K562 (cell line): ENCODE measurements around the gene MILR1. TPM values are rescaled to one million over a fixed set of nuclear protein-coding genes. Genes with fewer than 3 reads are reported as not detected.
A peak's percentile ranks its signal among the peaks of the same experiment; 100 is the strongest.

Experiments
- ARID3A ChIP-seq: IDR thresholded peaks from 2 replicates; pipeline ENCODE4 v1.6.1; 2012; ENCODE audit warnings: low read depth, low read length, improper control_type of control experiment, borderline replicate concordance
- ATF2 ChIP-seq: sonication (generic); formaldehyde crosslinking; IDR thresholded peaks from 2 replicates; pipeline ENCODE4 v1.8.1; 2022; ENCODE audit warnings: missing genetic modification reagents
- CEBPB ChIP-seq: fragments of 450-650 bp; IDR thresholded peaks from 2 replicates; pipeline ENCODE4 v1.6.1; 2016; ENCODE audit warnings: missing genetic modification characterization, missing compliant biosample characterization
- FIP1L1 ChIP-seq: fragments of 200-400 bp; formaldehyde crosslinking; IDR thresholded peaks from 2 replicates; pipeline ENCODE4 v1.6.1; 2018; ENCODE audit warnings: mild to moderate bottlenecking, low read depth, low read length; ENCODE audit not compliant: poor library complexity, severe bottlenecking
- FOXA3 ChIP-seq, 2 experiments: fragments of 450-650 bp in 1 of 2; sonication (generic) in 1 of 2; formaldehyde crosslinking; IDR thresholded peaks in 1 of 2; conservative IDR thresholded peaks in 1 of 2; 2 replicates each; pipeline versions ENCODE4 v1.4.0 to v1.8.0; 2020 to 2022; ENCODE audit warnings: mild to moderate bottlenecking in 2 of 2, missing genetic modification reagents in 1 of 2
- HNRNPUL1 ChIP-seq: fragments of 200-400 bp; formaldehyde crosslinking; IDR thresholded peaks from 2 replicates; pipeline ENCODE4 v1.6.1; 2017; ENCODE audit warnings: low read length
- KDM1A ChIP-seq, 2 experiments: fragments of 450-650 bp; IDR thresholded peaks; 2 replicates each; pipeline ENCODE4 v1.6.1; 2016; ENCODE audit warnings: mild to moderate bottlenecking in 2 of 2
- KLF10 ChIP-seq: fragments of 250-450 bp; sonication (Bioruptor Pico); IDR thresholded peaks from 2 replicates; pipeline ENCODE4 v1.6.1; 2021; ENCODE audit warnings: matching md5 sums
- MIER1 ChIP-seq: fragments of 450-650 bp; IDR thresholded peaks from 2 replicates; pipeline ENCODE4 v1.6.1; 2016; ENCODE audit warnings: antibody characterized with exemption, mild to moderate bottlenecking, low read depth
- NCOR1 ChIP-seq: fragments of 450-650 bp; IDR thresholded peaks from 2 replicates; pipeline ENCODE4 v1.6.1; 2016; ENCODE audit warnings: mild to moderate bottlenecking, moderate library complexity
- PTTG1 ChIP-seq: fragments of 450-650 bp; IDR thresholded peaks from 2 replicates; pipeline ENCODE4 v1.6.1; 2016; ENCODE audit warnings: low read depth, mild to moderate bottlenecking, missing genetic modification characterization, missing compliant biosample characterization
- RB1 ChIP-seq: fragments of 450-650 bp; IDR thresholded peaks from 2 replicates; pipeline ENCODE4 v1.6.1; 2017; ENCODE audit warnings: low read depth, mild to moderate bottlenecking
- SMC3 ChIP-seq: conservative IDR thresholded peaks from 2 replicates; pipeline ENCODE4 v1.6.1; 2011; ENCODE audit warnings: low read depth, low read length, improper control_type of control experiment; ENCODE audit not compliant: insufficient read depth
- STAT6 ChIP-seq: sonication (generic); formaldehyde crosslinking; IDR thresholded peaks from 2 replicates; pipeline ENCODE4 v1.8.1; 2023; ENCODE audit warnings: mild to moderate bottlenecking, missing genetic modification reagents
- TCF7L2 ChIP-seq: fragments of 150-350 bp; IDR thresholded peaks from 2 replicates; pipeline ENCODE4 v1.6.1; 2016; ENCODE audit warnings: low read depth, mild to moderate bottlenecking, low read length, moderate library complexity
- ZNF24 ChIP-seq: fragments of 450-650 bp; IDR thresholded peaks from 2 replicates; pipeline ENCODE4 v1.6.1; 2016
- ZNF277 ChIP-seq: fragments of 250-450 bp; sonication (Bioruptor Pico); IDR thresholded peaks from 2 replicates; pipeline ENCODE4 v1.8.0; 2022; ENCODE audit warnings: inconsistent platforms, mild to moderate bottlenecking, moderate library complexity, borderline replicate concordance
- ZNF655 ChIP-seq: fragments of 250-450 bp; sonication (Bioruptor Pico); IDR thresholded peaks from 2 replicates; pipeline ENCODE4 v1.5.0; 2021
- polyA plus RNA-seq, 8 experiments: library from polyadenylated mRNA; depleted of rRNA in 4 of 8; stranded (reverse) in 5 of 8; unstranded in 3 of 8; fragments of >200 nt; fragmentation: Nextera tagmentation in 2 of 8; fragmentation: Illumina TruSeq in 1 of 8; extraction: Ambion mirVana in 2 of 8; extraction: Trizol in 1 of 8; gene quantifications; 2 replicates each; pipeline versions ENCODE4 v1.2.1 to v1.2.3, GENCODE V29; 2011 to 2014; ENCODE audit warnings: inconsistent platforms in 1 of 8, missing spikeins in 1 of 8
- total RNA-seq, 7 experiments: library from RNA; depleted of rRNA in 6 of 7; stranded (reverse); fragments of >200 nt in 6 of 7; fragmentation: Illumina TruSeq in 2 of 7; extraction: Trizol in 2 of 7; gene quantifications; 2 replicates each; pipeline versions ENCODE4 v1.2.1 to v1.2.3, GENCODE V29; 2011 to 2021; ENCODE audit warnings: low replicate concordance in 1 of 7

MILR1 gene
- total and polyA plus RNA-seq, 9 of the 15 experiments (the other 6 are each of a cell fraction or from before 2014, with no cell fraction given), result 3.8 to 14.1 (median 7.1) TPM

- TF ChIP-seq FOXA3 (CRISPR knock-in tag; conservative IDR thresholded peaks at IDR 0.05 in 1 of 2, IDR thresholded peaks at IDR 0.05 in 1 of 2) (no peak; a peak in 1 of 4 replicates), MIER1 (no peak), ZNF655 (CRISPR knock-in tag) (no peak), ARID3A (no peak), FIP1L1 (no peak), SMC3 (no peak), CEBPB (tag) (no peak), PTTG1 (tag) (no peak), ZNF24 (0 out of 2 replicates have a peak, but pooled peaks have one; percentile 5), ATF2 (CRISPR knock-in tag) (no peak), TCF7L2 (no peak), HNRNPUL1 (no peak), ZNF277 (CRISPR knock-in tag) (no peak), KLF10 (CRISPR knock-in tag) (no peak), STAT6 (no peak), RB1 (peak; percentile 41; the same call in 1 of the 2 replicates), KDM1A (IDR thresholded peaks at IDR 0.05) (no peak), NCOR1 (peak; percentile 33; the same call in 1 of the 2 replicates)
These were observed 57.9 kb downstream of the MILR1 start, which contains the start of gene CEP95 (continued) for GRCh38 chr17:64506576-64507412.
